ENCODE data around the gene EMX2. TPM values are rescaled to one million over a fixed set of nuclear protein-coding genes. Genes with fewer than 3 reads are reported as not detected.

EMX2 gene
- total and polyA plus RNA-seq, 10 of the 15 experiments (the other 5 are each of a cell fraction or from before 2014, with no cell fraction given): 0.12 TPM; not detected in 9

DNA sequence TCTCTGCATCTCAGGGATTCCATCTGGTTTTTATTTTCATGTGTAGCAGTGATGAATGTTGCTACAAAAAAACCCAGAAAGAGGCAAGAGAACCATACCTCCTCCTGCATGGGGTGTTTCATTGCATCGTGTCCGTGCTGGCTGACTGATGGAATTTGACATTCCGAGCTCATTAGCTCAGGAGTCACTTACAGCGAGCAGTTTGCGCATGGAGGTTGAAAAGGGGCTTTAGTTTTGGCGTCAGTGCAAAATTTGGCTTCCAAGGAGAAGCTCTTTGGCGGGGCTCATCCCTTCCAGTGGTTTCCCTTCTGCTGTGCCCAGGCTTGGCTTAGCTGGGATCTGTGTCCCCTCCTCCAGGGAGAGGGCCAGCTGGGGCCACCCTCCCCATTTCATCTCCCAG is 25.8 kb downstream of the EMX2 start (continued):
- TF ChIP-seq ZNF24 (IDR thresholded peaks at IDR 0.05): no peak
- no peak for TF ChIP-seq CEBPZ (IDR thresholded peaks at IDR 0.05; ENCODE audit: low read depth, low read length)

DNA sequence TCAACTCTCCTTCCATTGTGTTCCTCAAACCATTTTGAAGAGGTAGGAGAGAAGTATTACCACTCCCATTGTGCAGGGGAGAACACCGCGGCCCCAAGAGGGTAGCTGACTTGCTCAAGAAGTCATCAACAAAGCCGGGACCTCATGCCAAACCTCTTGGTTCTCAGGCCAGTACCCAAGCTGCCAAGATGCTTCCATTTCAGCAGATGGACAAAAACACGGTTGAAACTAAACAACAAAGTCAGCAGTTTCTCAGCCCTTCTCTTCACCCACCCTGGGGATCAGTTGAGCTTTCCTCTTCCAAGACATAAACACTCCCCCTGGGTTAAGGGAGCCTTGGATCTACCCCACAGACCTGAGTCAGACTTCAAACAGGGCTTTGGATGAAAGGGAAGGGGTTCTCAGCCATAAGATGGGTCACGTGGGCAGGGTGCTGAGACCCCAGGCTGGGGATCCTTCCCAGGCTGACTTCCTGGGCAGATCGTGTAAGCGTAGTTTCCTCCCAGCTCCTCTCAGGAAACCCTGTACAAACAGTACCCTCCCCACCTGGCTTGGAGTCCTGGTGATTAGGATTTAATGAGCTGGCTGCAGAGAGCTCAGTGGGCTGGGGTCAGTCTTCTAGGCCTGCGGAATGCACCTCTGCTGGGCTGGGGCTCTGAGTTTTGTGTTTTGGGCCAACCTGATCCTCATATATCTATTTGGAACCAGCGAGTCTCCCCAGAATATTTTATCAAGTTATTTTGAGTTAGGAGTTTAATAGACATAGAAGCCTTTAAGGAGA is 27.3 kb downstream of the EMX2 start:
- Histone ChIP-seq H3K36me3 (ENCODE audit: control insufficient read depth in 2 of 2, insufficient read depth in 2 of 2, low read length in 1 of 2) (no peaks in the 10 kb centered on the region), H2AFZ (ENCODE audit: control insufficient read depth, low read depth, low read length) (no peak overlapping the region), H3K79me2 (ENCODE audit: control insufficient read depth, insufficient read depth, low read length) (no peaks in the 10 kb centered on the region), H3K4me2 (ENCODE audit: control insufficient read depth, insufficient read depth) (no peak overlapping the region), H3K4me3 (no peak overlapping the region), H3K27me3 (replicated peaks in 1 of 2; ENCODE audit: control insufficient read depth in 2 of 2, insufficient read depth in 2 of 2, low read length in 1 of 2) (no peaks in the 10 kb centered on the region; a peak in 2 of 4 replicates), H3K4me1 (ENCODE audit: control insufficient read depth, insufficient read depth, low read length) (no peaks in the 10 kb centered on the region), H3K9ac (ENCODE audit: control insufficient read depth, insufficient read depth, low read length) (no peak overlapping the region), H3K27ac (ENCODE audit: control insufficient read depth, insufficient read depth) (no peak overlapping the region), H3K9me3 (replicated peaks; ENCODE audit: control insufficient read depth, insufficient read depth, low read length) (no peaks in the 10 kb centered on the region), H4K20me1 (ENCODE audit: control insufficient read depth, insufficient read depth) (peaks cover 3% of the 10 kb centered on the region; the same call in 1 of the 2 replicates)
- no TSS peak for BruUV-seq (replicated peaks)
- FAIRE-seq (no peak), DNase-seq (ENCODE audit: low read depth, low spot score) (no peak), ATAC-seq (no peak)
- TF ChIP-seq ZNF384 (IDR thresholded peaks at IDR 0.05; ENCODE audit: borderline replicate concordance, low read depth, low read length) (no peak), FOXK2 (IDR thresholded peaks at IDR 0.05) (no peak)
- POLR2A ChIA-PET: no interaction called here
- 34% methylated on average over 9 of the region's 9 CpGs for WGBS (ENCODE audit: insufficient coverage, insufficient replicate concordance, low lambda C conversion rate, missing lambda C conversion rate)
- intact Hi-C loops (cut with micrococcal nuclease; ENCODE audit: unreplicated experiment) (no loop called here), in situ Hi-C loops (cut with MboI) (no loop called here)
- CTCF ChIA-PET: interaction anchor here (1.1 to 1.6 kb wide), 3 partner anchors 9 to 69 kb away, joined by 3 read pairs; no protein-coding TSS in a partner anchor
- SMC1A ChIA-PET (ENCODE audit: uncharacterized antibody, unreplicated experiment): no interaction called here
- RAD21 ChIA-PET (ENCODE audit: unreplicated experiment): no interaction called here

Measured in GM12878 (cell line).